HCT116 (cell line): Measurements from ENCODE around the gene TEX22. TPM values are rescaled to one million over a fixed set of nuclear protein-coding genes. Genes with fewer than 3 reads are reported as not detected.

Experiments used
- ATAC-seq: fragments of 200-7000 bp; cut with Tn5 transposase; 2 replicates; pipeline ENCODE4 v1.9.1; 2020; ENCODE audit warnings: mild to moderate bottlenecking, moderate library complexity
- BruUV-seq: library from RNA; stranded (reverse); fragments of 400-500 nt; replicated peaks from 2 replicates; lab custom pipeline; 2021; lab: Mats Ljungman, UMichigan
- CTCF ChIA-PET: fragments of 300-600 bp; sonication (Branson Sonifier 250); formaldehyde crosslinking; loops from one replicate; lab custom pipeline; 2021; ENCODE audit warnings: antibody characterized with exemption; lab: Charles Lee
- POLR2A ChIA-PET: fragments of 300-600, 350-600 bp; sonication (Branson Sonifier 250); formaldehyde crosslinking; loops from one replicate; lab custom pipeline; 2021; ENCODE audit warnings: antibody characterized with exemption; lab: Charles Lee
- RAD21 ChIA-PET, 2 experiments: fragments of 300-600 bp; sonication (Branson Sonifier 250); formaldehyde crosslinking; loops; one replicate each; lab custom pipeline; 2023; ENCODE audit warnings: low total read pairs in 2 of 2; ENCODE audit not compliant: uncharacterized antibody in 2 of 2, unreplicated experiment in 2 of 2, low non-redundant PET in 1 of 2; lab: Charles Lee
- DNase-seq: peaks from one replicate; pipeline ENCODE4 v3.0.0-alpha.2; 2010; ENCODE audit warnings: low read depth, low spot score
- H2AFZ ChIP-seq: fragments of 200-600 bp; shearing (Covaris generic), sonication (generic); 2 replicates; pipeline ENCODE4 v1.6.1; 2017; ENCODE audit warnings: low read depth, mixed run types, mixed read lengths, antibody characterized with exemption, low read length; ENCODE audit not compliant: poor library complexity, severe bottlenecking
- H3K27ac ChIP-seq: 2 replicates; pipeline ENCODE4 v1.5.1; 2012; ENCODE audit warnings: low read depth, low read length
- H3K27me3 ChIP-seq: fragments of 200-600 bp; sonication (generic); 2 replicates; pipeline ENCODE4 v1.6.1; 2016; ENCODE audit warnings: mixed run types, low read length, mixed read lengths; ENCODE audit not compliant: insufficient read depth
- H3K36me3 ChIP-seq, 2 experiments: fragments of 200-500 bp in 1 of 2; fragments of 200-600 bp in 1 of 2; sonication (Bioruptor generic) in 1 of 2; sonication (generic) in 1 of 2; 2 replicates each; pipeline versions ENCODE4 v1.5.1 to v1.6.1; 2014 to 2016; ENCODE audit warnings: low read length in 2 of 2, inconsistent platforms in 1 of 2, mixed read lengths in 1 of 2, mixed run types in 1 of 2; ENCODE audit not compliant: insufficient read depth in 2 of 2, control insufficient read depth in 1 of 2
- H3K4me1 ChIP-seq, 2 experiments: fragments of 200-600 bp in 1 of 2; sonication (generic) in 1 of 2; 2 replicates each; pipeline versions ENCODE4 v1.5.1 to v1.6.1; 2012 to 2017; ENCODE audit warnings: low read length in 2 of 2, inconsistent platforms in 1 of 2, mild to moderate bottlenecking in 1 of 2, mixed read lengths in 1 of 2, mixed run types in 1 of 2, moderate library complexity in 1 of 2; ENCODE audit not compliant: insufficient read depth in 2 of 2, control insufficient read depth in 1 of 2
- H3K4me2 ChIP-seq: fragments of 200-600 bp; sonication (generic); 2 replicates; pipeline ENCODE4 v1.6.1; 2017; ENCODE audit warnings: mixed run types, low read length, mixed read lengths
- H3K4me3 ChIP-seq, 2 experiments: fragments of 200-600 bp in 1 of 2; sonication (generic) in 1 of 2; replicated peaks in 1 of 2; 2 replicates each; pipeline ENCODE4 v1.5.1; 2011 to 2016; ENCODE audit warnings: low read length in 2 of 2, control low read depth in 1 of 2, low read depth in 1 of 2, mild to moderate bottlenecking in 1 of 2, mixed read lengths in 1 of 2, mixed run types in 1 of 2
- H3K79me2 ChIP-seq: fragments of 200-600 bp; sonication (generic); 2 replicates; pipeline ENCODE4 v1.6.1; 2017; ENCODE audit warnings: mild to moderate bottlenecking, mixed run types, low read length, moderate library complexity, mixed read lengths; ENCODE audit not compliant: insufficient read depth
- H3K9ac ChIP-seq: fragments of 200-600 bp; sonication (generic); 2 replicates; pipeline ENCODE4 v1.6.1; 2016; ENCODE audit warnings: low read length, mixed read lengths
- H3K9me2 ChIP-seq: fragments of 200-600 bp; sonication (generic), shearing (Covaris generic); 2 replicates; pipeline ENCODE4 v1.6.1; 2017; ENCODE audit warnings: mixed run types, mild to moderate bottlenecking, moderate library complexity; ENCODE audit not compliant: insufficient read depth
- H3K9me3 ChIP-seq, 2 experiments: fragments of 200-500 bp in 1 of 2; fragments of 200-600 bp in 1 of 2; sonication (Bioruptor generic) in 1 of 2; sonication (generic) in 1 of 2; 2 replicates each; pipeline ENCODE4 v1.6.1; 2014 to 2017; ENCODE audit warnings: low read length in 2 of 2, mixed read lengths in 2 of 2, inconsistent platforms in 1 of 2, low read depth in 1 of 2, mild to moderate bottlenecking in 1 of 2, mixed run types in 1 of 2, moderate library complexity in 1 of 2; ENCODE audit not compliant: control insufficient read depth in 1 of 2, insufficient read depth in 1 of 2
- H4K20me1 ChIP-seq: fragments of 200-600 bp; sonication (generic), shearing (Covaris generic); 2 replicates; pipeline ENCODE4 v1.6.1; 2017; ENCODE audit warnings: mixed run types, mild to moderate bottlenecking, moderate library complexity; ENCODE audit not compliant: insufficient read depth
- ATF3 ChIP-seq: IDR thresholded peaks from 2 replicates; pipeline ENCODE4 v1.6.1; 2012
- CBX3 ChIP-seq: IDR thresholded peaks from 2 replicates; pipeline ENCODE4 v1.6.1; 2012; ENCODE audit warnings: low read depth
- CEBPB ChIP-seq: IDR thresholded peaks from 2 replicates; pipeline ENCODE4 v1.6.1; 2012; ENCODE audit warnings: low read depth
- CTCF ChIP-seq, 3 experiments: fragments of 200-600 bp in 1 of 3; sonication (generic) in 1 of 3; IDR thresholded peaks in 2 of 3; conservative IDR thresholded peaks in 1 of 3; 2 replicates each; pipeline ENCODE4 v1.5.1; 2012 to 2017; ENCODE audit warnings: low read depth in 2 of 3, low read length in 2 of 3, antibody characterized with exemption in 1 of 3, borderline replicate concordance in 1 of 3, control low read depth in 1 of 3, mild to moderate bottlenecking in 1 of 3, mixed read lengths in 1 of 3, mixed run types in 1 of 3, moderate library complexity in 1 of 3; ENCODE audit not compliant: insufficient read depth in 1 of 3
- ELF1 ChIP-seq: IDR thresholded peaks from 2 replicates; pipeline ENCODE4 v1.6.1; 2012; ENCODE audit warnings: low read depth, borderline replicate concordance
- EZH2phosphoT487 ChIP-seq: fragments of 200-600 bp; IDR thresholded peaks from 2 replicates; pipeline ENCODE4 v1.6.1; 2018; ENCODE audit warnings: antibody characterized with exemption, borderline replicate concordance
- FOSL1 ChIP-seq: IDR thresholded peaks from 2 replicates; pipeline ENCODE4 v1.6.1; 2012; ENCODE audit warnings: low read depth
- JUND ChIP-seq: IDR thresholded peaks from 2 replicates; pipeline ENCODE4 v1.6.1; 2012
- MAX ChIP-seq: IDR thresholded peaks from 2 replicates; pipeline ENCODE4 v1.6.1; 2012
- POLR2A ChIP-seq: IDR thresholded peaks from 2 replicates; pipeline ENCODE4 v1.7.0; 2011; ENCODE audit warnings: borderline replicate concordance; ENCODE audit not compliant: insufficient read depth, insufficient read length; ENCODE audit errors: extremely low read depth
- POLR2AphosphoS5 ChIP-seq: IDR thresholded peaks from 2 replicates; pipeline ENCODE4 v1.6.1; 2011; ENCODE audit warnings: mild to moderate bottlenecking, low read depth, low read length, moderate library complexity
- SIN3A ChIP-seq: IDR thresholded peaks from 2 replicates; pipeline ENCODE4 v1.6.1; 2012; ENCODE audit warnings: low read depth
- SP1 ChIP-seq: IDR thresholded peaks from 2 replicates; pipeline ENCODE4 v1.6.1; 2012; ENCODE audit warnings: low read depth
- TCF7L2 ChIP-seq: IDR thresholded peaks from 2 replicates; pipeline ENCODE4 v1.7.0; 2011; ENCODE audit warnings: borderline replicate concordance, inconsistent platforms; ENCODE audit not compliant: insufficient read depth, insufficient read length; ENCODE audit errors: extremely low read depth
- YY1 ChIP-seq: IDR thresholded peaks from 2 replicates; pipeline ENCODE4 v1.6.1; 2011; ENCODE audit warnings: low read length, low read depth, moderate library complexity, mild to moderate bottlenecking; ENCODE audit not compliant: insufficient replicate concordance; ENCODE audit errors: extremely low read depth
- ZFX ChIP-seq: fragments of 450-650 bp; IDR thresholded peaks from 2 replicates; pipeline ENCODE4 v1.6.1; 2017
- ZNF274 ChIP-seq: fragments of 200-500 bp; sonication (Bioruptor generic); IDR thresholded peaks from 2 replicates; pipeline ENCODE4 v1.6.1; 2014; ENCODE audit warnings: mild to moderate bottlenecking, low read depth, low read length, inconsistent platforms
- intact Hi-C: fragments of 100-400 bp; cut with micrococcal nuclease; formaldehyde crosslinking; loops from 2 replicates; pipeline ENCODE4 v1.10.0; 2022
- total RNA-seq: library from RNA; stranded (reverse); gene quantifications from one replicate; pipeline ENCODE4 v1.2.1, GENCODE V29; 2021; ENCODE audit not compliant: unreplicated experiment

The TEX22 gene
- total RNA-seq, 1 experiment from 2014 or later, result 3.8 TPM

- no peaks in the 10 kb centered on the region for H4K20me1 ChIP-seq
- ATAC-seq (no peak), DNase-seq (no peak)
- no peaks in the 10 kb centered on the region for H3K9me2 ChIP-seq
- H3K4me1 ChIP-seq, result peaks cover 16% of the 10 kb centered on the region in 2 experiments
- peak overlapping the region; percentile 75 for H3K4me2 ChIP-seq
- H3K79me2 ChIP-seq, result no peaks in the 10 kb centered on the region
- intact Hi-C loops, result no loop called here
- peak overlapping the region; percentile 22 to 44; a peak in 3 of 4 replicates for H3K4me3 ChIP-seq
- ChIA-PET CTCF (interaction anchor here (0.8 kb wide), 1 partner anchor 79 kb away, joined by 4 read pairs; no protein-coding TSS in a partner anchor), RAD21 (no interaction called here), POLR2A (no interaction called here)
- no peak for TF ChIP-seq JUND
- TF ChIP-seq CBX3, result no peak
- no peak for TF ChIP-seq ZNF274
- no peak for TF ChIP-seq MAX
- TF ChIP-seq POLR2A, result no peak
- no peak for TF ChIP-seq TCF7L2
- no peak for TF ChIP-seq ATF3
- TF ChIP-seq SP1, result no peak
- no peak for TF ChIP-seq ZFX
- no peak for TF ChIP-seq CEBPB
- no peak for TF ChIP-seq SIN3A
- no peak for TF ChIP-seq ELF1
- TF ChIP-seq CTCF (IDR thresholded peaks at IDR 0.05 in 2 of 3, conservative IDR thresholded peaks at IDR 0.05 in 1 of 3; ENCODE audit: borderline replicate concordance in 1 of 3, insufficient read depth in 1 of 3, low read depth in 2 of 3, low read length in 2 of 3), result no peak
- TF ChIP-seq EZH2phosphoT487, result no peak
- no peak for TF ChIP-seq FOSL1
- no peak for TF ChIP-seq POLR2AphosphoS5
- no peak for TF ChIP-seq YY1
- H3K9ac ChIP-seq, result peak overlapping the region; percentile 36
- H3K36me3 ChIP-seq, result no peaks in the 10 kb centered on the region
- H2AFZ ChIP-seq, result no peak overlapping the region
- H3K27ac ChIP-seq, result no peak overlapping the region; the same call in 1 of the 2 replicates
- no peaks in the 10 kb centered on the region for H3K27me3 ChIP-seq
- H3K9me3 ChIP-seq, result no peaks in the 10 kb centered on the region
- no TSS peak for BruUV-seq
These were observed 12.3 kb downstream of the TEX22 start for GRCh38 chr14:105410642-105411016.
